Left ventricle myocardium superior (tissue), 1 donor: Measurements from ENCODE around the gene COL11A2. TPM values are rescaled to one million over a fixed set of nuclear protein-coding genes. Genes with fewer than 3 reads are reported as not detected.
"Not testable (repeated sequence)": the region's sequence is repeated elsewhere in the genome, so short reads cannot be mapped to it uniquely, and the experiment has no call there.

ENCODE experiments used
- ATAC-seq: fragments of 200-7000 bp; cut with Tn5 transposase; one replicate; pipeline ENCODE4 v1.9.1; 2020; ENCODE audit warnings: mild to moderate bottlenecking, moderate library complexity
- DNase-seq: peaks from one replicate; pipeline ENCODE4 v3.0.0-alpha.2; 2020
- intact Hi-C: fragments of 100-400 bp; cut with micrococcal nuclease; formaldehyde crosslinking; loops from one replicate; pipeline ENCODE4 v1.11.0; 2022
- long read RNA-seq: library from polyadenylated mRNA; unstranded; transcript quantifications from one replicate; pipeline ENCODE4 v2.0.0, GENCODE V29; 2021
- total RNA-seq: library from RNA; stranded (reverse); fragmentation: NEBNext Ultra II Directional; extraction: Animal tissue kit (Norgen Biotek cat#: 25700); gene quantifications from one replicate; pipeline ENCODE4 v1.2.1, GENCODE V29; 2021
- donor health status: DM: no; HTN: yes; CAD: no; lungs with severe emphysema.

COL11A2 gene
- 1.9 TPM for total RNA-seq
- long read RNA-seq, partial matches to known transcripts: 4 of 6 reads
- long read RNA-seq, other reads (novel, unspliced or antisense): 1 of 6 reads

DNA sequence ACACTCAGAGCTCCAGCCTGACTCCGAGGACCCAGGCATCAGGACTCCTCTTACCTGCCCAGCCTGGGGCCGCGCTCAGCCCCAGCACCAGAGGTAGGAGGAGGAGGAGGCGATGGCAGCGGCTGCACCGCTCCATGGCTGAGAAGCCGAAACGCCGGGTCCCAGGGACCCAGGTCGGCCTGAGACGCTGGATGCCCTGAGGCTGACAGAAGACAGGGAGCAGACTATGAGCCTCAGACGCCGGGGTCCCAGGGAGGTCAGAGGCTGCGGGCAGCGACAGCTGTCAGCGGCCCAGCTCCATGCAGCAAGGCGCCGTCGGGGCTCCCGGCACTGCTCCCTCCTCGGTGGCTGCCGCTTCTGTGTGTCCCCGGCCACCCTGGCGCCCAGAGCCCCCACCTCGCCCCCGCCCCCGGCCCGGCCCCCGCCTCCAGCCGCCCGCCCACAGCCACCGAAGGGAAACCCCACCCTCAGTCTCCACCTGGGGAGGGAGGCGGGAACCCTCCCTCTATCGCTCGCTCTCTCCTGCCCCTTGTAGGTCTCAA, at the start of gene COL11A2:
TSS of gene COL11A2 (minus strand) at position 363 of the 542 bp plus-strand sequence. CDS start at position 136, 227 bp downstream.
- DNase-seq: peak; percentile 45
- intact Hi-C loops: no loop called here
- peak; percentile 8 for ATAC-seq

DNA sequence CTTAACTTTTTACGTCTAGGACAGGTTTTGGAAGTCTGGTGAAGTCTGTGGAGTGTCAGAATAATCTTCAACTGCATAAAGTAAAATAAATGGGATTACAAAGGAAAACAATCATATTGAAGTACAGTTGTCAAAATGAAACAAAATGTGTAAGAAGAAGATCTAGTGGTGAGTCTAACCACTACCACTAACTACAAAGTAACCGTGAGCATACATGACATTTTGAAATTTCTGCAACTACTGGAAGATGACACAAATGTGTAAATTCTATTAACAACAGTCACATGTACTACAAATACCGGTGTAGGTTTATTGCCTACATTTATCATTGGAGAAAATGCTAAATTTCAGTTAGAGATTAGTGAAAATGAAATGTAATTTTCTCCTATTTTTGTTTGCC, 49.7 kb upstream of the COL11A2 start:
- ATAC-seq (no peak), DNase-seq (no peak)
- intact Hi-C loops: loop anchor here (10.0 kb wide), 1 partner anchor 227 kb away; no protein-coding TSS in a partner anchor

DNA sequence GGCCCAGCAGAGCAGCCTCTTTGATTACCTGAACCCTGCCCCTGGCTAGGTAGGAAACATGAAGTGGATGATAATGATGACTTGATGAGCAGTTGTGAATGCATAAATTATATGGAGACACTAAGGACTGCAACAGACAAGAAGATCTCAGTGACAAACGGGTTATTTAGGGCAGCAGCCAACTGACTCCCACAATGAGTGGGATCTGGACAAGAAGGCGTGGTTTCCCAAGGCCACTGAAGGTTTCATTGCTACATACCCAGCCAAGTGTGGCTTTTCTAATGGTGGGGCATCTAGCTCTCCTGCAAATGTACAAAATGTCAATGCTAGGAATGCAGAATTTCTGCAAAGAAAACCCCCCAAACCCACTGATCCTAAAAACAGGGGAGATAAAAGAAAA, 45.5 kb upstream of the COL11A2 start:
- intact Hi-C loops: no loop called here
- no peak for ATAC-seq

GRCh38 chr6:33236852-33237251, 44.6 kb upstream of the COL11A2 start:
- DNase-seq (no peak), ATAC-seq (no peak)
- intact Hi-C loops: no loop called here

More for the DNA sequence above, 45.5 kb upstream of the COL11A2 start:
- DNase-seq: no peak

GRCh38 chr6:33236328-33236727, 44.1 kb upstream of the COL11A2 start:
- no peak for DNase-seq
- intact Hi-C loops: no loop called here
- ATAC-seq: no peak

GRCh38 chr6:33235221-33235634, 43.0 kb upstream of the COL11A2 start:
- intact Hi-C loops: no loop called here
- ATAC-seq: no peak

GRCh38 chr6:33226503-33227120, 34.3 kb upstream of the COL11A2 start:
- DNase-seq, ATAC-seq, intact Hi-C loops: not testable (repeated sequence)

More at GRCh38 chr6:33235221-33235634, 43.0 kb upstream of the COL11A2 start:
- DNase-seq: no peak

DNA sequence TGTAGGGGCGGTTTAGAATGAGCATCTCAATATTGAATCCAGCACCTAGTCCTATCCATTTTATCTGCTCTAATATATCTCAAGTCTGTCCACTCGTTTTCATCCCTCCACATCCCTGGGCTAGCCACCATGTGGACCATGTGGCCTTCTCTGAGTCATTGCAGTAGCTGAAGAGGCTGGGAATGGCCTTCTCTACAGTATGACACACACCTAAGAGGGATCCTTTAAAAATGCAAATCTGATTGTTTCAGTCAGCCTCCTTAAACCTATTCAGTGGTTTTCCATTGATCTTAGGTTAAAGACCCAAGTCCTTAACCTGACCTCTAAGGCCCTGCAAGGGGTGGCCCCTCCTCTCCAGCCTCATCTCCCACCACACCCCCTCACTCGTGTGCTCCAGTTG, 25.4 kb upstream of the COL11A2 start:
- ATAC-seq (no peak), DNase-seq (no peak)
- intact Hi-C loops: no loop called here

DNA sequence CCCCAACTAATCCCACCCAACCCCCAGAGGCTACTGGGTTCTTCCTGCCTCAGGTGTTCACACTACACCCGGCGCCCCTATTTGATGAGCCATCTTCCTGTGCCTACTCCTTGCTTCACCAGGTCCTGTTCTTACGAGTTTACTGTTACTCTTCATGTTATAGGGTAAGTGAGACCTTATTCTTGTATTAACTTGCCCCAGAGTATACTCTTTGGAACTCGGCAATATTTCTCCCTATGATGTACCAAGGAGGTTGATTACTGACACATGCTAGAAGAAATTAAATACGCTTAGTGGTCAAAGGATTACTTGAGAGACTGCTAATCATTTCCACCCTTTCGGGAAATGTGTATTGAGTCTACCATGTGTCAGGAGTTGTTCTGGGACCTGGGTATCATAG, 25.0 kb upstream of the COL11A2 start:
- ATAC-seq (no peak), DNase-seq (no peak)
- intact Hi-C loops: no loop called here

DNA sequence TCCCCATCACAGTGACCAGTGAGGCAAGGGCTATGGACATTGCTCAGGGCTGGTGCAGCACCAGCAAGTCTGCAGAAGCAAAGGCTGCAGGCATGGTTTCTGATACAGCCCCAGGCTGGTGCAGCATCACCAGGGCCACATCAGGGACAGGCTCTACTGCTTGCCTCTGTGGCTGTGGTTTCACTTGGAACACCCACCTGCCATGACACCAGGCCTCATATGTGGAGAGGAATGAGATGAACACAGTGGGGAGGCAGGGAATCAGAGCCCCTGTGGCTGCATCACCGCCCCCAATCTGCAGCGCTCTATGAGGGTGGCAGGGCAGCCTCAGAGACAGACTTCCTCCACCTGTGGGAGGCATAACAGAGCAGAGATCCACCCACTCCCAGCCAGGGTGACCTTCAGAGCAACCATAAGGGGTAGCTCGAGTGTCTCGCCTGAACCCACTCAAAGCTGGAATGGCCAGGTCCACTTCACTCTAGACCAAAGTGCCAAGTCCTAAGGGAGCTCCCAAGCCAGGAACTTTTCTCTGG, 23.9 kb upstream of the COL11A2 start:
- DNase-seq: no peak
- no peak for ATAC-seq
- intact Hi-C loops: no loop called here

DNA sequence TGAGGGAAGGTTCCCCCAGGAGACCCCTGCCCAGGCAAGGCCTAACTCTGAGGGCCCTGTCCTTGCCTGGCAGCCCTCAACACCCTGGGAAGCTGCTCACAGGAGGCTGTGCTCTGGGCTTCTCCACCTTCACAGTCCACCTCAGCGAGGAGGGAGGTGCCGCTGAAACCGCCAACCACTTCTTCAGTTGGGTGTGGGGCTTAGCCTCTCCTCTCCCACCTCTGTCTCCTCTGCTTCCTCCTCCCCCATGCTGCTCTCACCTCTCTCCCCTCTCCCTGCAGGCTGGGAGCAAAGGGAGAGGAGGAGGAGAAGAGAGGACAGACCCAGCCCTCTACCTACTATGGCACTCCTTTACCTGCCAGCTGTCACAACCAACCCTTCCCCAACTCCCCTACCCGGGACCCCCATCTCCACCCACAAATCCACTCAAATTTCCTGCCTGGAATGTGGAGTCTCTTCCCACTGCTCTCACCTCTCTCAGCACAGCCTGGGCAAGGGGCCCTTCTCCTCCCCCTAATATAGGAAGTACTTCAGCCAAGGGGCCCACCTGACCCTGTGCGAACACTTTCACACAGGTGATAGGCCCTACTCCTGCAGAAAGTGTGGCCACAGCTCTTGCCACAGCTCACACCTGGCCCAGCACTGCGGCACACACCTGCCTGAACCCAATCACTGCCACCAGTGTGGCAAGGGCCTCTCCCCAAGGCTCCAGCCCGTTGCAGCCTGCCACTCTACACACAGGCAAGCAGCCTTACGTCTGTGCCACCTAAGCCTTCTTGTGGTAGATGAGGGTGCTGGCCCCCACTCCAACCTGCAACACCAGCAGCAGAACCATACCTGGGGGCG, 23.2 kb upstream of the COL11A2 start:
- intact Hi-C loops: no loop called here
- no peak for DNase-seq
- no peak for ATAC-seq

- DNase-seq: no peak
Measured at GRCh38 chr6:33213989-33214335, 21.7 kb upstream of the COL11A2 start.

DNA sequence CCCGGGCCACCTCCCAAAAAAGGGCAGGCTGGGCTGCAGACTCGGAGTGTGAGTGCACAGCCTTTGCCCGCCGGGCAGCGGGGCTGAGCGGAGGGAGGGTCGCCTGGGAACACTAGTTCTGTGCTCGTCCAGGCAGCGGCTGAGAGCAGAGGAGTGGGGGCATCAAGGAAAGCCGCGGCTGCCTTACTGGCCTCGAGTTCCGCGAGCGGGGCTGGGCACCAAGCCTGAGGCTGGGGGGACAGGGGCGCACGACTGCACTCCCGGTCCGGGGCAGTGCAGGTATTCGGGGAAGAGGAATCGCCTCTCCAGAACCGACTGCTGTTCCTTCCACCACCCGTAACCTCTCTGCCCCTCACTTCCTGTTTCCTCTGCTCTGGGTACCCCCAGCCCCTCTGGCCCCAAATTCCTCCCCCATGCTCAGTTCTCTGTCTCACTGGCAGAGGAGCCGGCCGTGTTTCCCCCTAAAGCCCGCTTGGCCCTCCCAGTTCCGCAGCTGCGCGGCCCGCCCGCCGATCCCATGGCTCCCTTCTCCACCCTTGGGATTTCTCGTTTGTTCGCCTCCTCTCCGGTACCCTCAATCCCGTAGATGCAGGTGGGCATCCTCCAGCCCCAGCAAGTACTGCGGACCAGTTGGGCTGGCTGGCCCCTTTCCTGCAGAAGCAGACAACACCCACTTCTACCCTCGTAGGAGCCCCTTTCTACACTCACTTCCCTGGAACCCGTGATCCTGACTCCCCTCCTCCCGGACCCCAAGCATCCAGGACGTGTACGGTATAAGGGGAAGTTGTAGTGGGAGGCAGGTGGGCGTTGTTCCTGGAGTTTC, 21.1 kb upstream of the COL11A2 start:
- intact Hi-C loops: no loop called here
- ATAC-seq: peak; percentile 50

More at GRCh38 chr6:33213989-33214335, 21.7 kb upstream of the COL11A2 start:
- peak; percentile 8 for ATAC-seq
- intact Hi-C loops: no loop called here

GRCh38 chr6:33212857-33213165, 20.5 kb upstream of the COL11A2 start:
- no peak for ATAC-seq
- DNase-seq: no peak
- intact Hi-C loops: no loop called here

More for the DNA sequence above, 21.1 kb upstream of the COL11A2 start:
- DNase-seq: peak; percentile 51

DNA sequence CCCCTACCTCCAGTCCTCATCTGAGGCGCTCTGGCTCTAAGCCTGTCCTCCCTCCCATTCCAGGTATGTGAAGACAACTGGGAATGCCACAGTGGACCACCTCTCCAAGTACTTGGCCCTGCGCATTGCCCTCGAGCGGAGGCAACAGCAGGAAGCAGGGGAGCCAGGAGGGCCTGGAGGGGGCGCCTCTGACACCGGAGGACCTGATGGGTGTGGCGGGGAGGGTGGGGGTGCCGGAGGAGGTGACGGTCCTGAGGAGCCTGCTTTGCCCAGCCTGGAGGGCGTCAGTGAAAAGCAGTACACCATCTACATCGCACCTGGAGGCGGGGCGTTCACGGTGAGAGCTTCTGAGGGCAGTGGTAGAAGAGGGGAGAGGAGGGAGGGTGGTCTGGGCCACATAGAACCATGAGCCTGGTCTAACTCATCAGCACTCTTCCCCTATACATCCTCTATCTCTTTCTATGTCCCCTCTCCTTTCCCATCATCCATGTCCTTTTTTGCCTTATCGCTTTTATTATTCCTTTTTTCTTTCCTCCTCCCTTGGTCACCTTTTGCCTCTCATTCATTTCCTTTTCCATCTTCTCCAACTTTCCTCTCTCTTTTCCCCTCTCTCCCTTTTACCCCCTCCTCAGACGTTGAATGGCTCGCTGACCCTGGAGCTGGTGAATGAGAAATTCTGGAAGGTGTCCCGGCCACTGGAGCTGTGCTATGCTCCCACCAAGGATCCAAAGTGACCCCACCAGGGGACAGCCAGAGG, 19.6 kb upstream of the COL11A2 start:
- DNase-seq: no peak
- intact Hi-C loops: no loop called here
- ATAC-seq: no peak

- intact Hi-C loops: no loop called here
- no peak for ATAC-seq
- DNase-seq: no peak
Measured at GRCh38 chr6:33211136-33211535, 18.9 kb upstream of the COL11A2 start.

DNA sequence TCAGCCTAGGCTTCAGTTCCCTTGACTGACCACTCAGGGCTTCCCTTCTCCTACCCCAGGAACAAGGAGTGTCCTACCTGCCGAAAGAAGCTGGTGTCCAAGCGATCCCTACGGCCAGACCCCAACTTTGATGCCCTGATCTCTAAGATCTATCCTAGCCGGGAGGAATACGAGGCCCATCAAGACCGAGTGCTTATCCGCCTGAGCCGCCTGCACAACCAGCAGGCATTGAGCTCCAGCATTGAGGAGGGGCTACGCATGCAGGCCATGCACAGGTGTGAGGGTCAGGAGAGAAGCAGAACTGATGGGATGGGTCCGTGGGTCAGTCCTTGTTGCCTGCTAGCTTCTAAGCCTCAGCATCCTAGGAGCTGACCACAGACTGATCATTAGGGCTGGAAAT, 17.6 kb upstream of the COL11A2 start:
- no peak for DNase-seq
- intact Hi-C loops: no loop called here
- no peak for ATAC-seq

DNA sequence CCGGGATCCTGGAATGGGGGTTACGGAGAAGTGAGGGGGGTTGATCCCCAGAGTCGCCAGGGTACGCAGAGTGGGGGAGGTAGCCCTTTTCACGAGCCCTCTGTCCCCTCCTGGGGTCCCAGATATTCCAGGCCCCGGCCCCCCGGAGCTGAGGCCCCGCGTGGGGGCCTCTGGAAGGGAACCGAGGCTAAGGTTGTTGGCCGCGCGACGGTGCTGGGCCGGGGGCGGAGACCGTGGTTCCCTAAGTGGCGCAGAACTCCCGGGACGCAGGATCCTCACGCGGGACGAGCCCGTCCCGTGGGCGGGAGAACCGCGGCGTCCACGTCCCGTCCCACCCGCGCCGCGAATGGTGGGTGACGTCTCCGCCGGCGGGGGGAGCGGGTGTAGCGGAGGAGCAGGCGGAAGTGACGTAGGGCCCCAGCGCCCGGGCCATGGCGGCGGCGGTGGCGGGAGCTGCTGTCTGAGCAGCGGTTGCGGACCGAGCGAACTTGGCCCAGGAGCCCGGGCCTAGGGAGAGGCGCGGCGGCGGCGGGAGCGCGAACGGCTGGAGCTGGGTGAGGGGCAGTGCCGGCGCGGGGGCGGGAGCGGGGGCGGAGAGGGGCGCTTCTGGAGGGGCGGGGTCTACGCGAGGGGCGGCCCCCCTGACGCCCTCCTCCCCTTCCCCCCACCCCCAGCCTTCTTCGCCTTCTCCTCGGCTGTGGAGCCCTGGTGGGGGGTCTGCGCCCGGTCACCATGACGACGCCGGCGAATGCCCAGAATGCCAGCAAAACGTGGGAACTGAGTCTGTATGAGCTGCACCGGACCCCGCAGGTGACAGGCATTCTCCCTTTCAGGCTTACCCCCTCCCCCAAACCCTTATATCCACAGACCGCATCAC, 16.1 kb upstream of the COL11A2 start, which contains the start of gene RING1:
TSS of gene RING1 (plus strand) at position 410 of the 877 bp plus-strand sequence. CDS start at position 733, 323 bp downstream.
- intact Hi-C loops: no loop called here

More for the DNA sequence above, 16.1 kb upstream of the COL11A2 start, which contains the start of gene RING1:
- peak; percentile 83 for ATAC-seq
- peak; percentile 96 for DNase-seq
